Measurements from ENCODE around the gene BACH2.

GRCh38 chr6:90167514-90168379 is 128.9 kb downstream of the BACH2 start:
- no peak for TF ChIP-seq EP300 (conservative IDR thresholded peaks at IDR 0.05; ENCODE audit: poor library complexity, severe bottlenecking)
- no peak for TF ChIP-seq EZH2 (IDR thresholded peaks at IDR 0.05; ENCODE audit: borderline replicate concordance, insufficient read depth, low read length, poor library complexity, severe bottlenecking)
- TF ChIP-seq POLR2AphosphoS5 (IDR thresholded peaks at IDR 0.05), result no peak
- no peak for TF ChIP-seq CTCF (IDR thresholded peaks at IDR 0.05; ENCODE audit: poor library complexity, severe bottlenecking)
- TF ChIP-seq RAD21 (conservative IDR thresholded peaks at IDR 0.05), result no peak
- TF ChIP-seq REST (IDR thresholded peaks at IDR 0.05; ENCODE audit: borderline replicate concordance), result no peak
- no peak for TF ChIP-seq MXI1 (conservative IDR thresholded peaks at IDR 0.05; ENCODE audit: poor library complexity, severe bottlenecking)
